Activated naive CD4-positive, alpha-beta T cell treated with anti-CD3 and anti-CD28 coated beads, Interleukin-2, amount 10 ng/mL, durations not matched to agents 7 days and 5 days (primary cell): Measurements from ENCODE around the gene GALNT12.

ENCODE experiments used
- CTCF ChIA-PET: fragments of 350-600 bp; sonication (Branson Sonifier 250); formaldehyde crosslinking; loops from one replicate; lab custom pipeline; 2021; ENCODE audit warnings: antibody characterized with exemption; lab: Charles Lee
- DNase-seq: peaks from one replicate; pipeline ENCODE4 v3.0.0-alpha.2; 2020
- H3K27ac Mint-ChIP-seq: one replicate; pipeline ENCODE4 v1.8.0; 2021; ENCODE audit warnings: mild to moderate bottlenecking, moderate library complexity, mixed read lengths
- H3K27me3 Mint-ChIP-seq: one replicate; pipeline ENCODE4 v1.8.0; 2021; ENCODE audit warnings: mild to moderate bottlenecking, mixed read lengths
- H3K36me3 Mint-ChIP-seq: one replicate; pipeline ENCODE4 v1.8.0; 2021; ENCODE audit warnings: mixed read lengths
- H3K4me1 Mint-ChIP-seq: one replicate; pipeline ENCODE4 v1.8.0; 2021; ENCODE audit warnings: mixed read lengths
- H3K4me3 Mint-ChIP-seq: one replicate; pipeline ENCODE4 v1.8.0; 2021; ENCODE audit warnings: mild to moderate bottlenecking, moderate library complexity, mixed read lengths
- H3K9me3 Mint-ChIP-seq: one replicate; pipeline ENCODE4 v1.8.0; 2021; ENCODE audit warnings: mixed read lengths

Gene GALNT12

DNA sequence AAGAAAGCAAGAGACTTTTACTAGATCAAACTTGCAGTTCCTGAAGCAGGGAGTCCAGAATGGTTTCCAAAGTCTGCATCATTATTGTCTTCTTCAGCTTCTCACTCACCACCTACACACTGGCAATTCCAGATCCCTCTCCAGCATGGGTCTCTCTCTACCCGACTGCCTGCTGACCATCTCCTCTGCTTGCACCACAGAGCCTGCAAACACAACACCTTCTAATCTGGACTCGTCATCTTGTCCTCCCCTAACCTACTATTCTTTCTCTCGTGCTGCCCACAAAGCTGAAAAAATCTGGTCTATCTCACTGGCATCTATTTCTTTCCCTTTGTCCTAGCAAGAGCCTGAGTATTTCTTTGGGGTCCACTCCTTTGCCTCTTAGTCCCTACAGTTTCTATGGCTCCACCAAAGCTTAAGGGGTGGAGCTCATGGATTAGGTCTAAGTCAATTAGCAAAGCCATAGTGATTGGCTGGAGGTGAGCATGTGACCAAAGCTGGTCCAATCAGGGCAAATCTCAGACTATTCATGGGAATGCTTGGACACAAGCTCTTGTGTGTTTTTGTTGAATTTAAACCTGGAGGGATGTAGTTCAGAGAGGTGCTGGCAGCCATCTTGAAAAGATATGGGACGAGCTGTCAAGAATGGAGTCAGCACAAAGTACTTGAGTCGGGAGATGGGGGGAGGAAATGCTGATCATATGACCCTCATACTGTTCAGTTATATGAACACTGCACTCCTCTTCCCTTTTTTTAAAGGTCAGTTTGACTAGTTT is 63.5 kb downstream of the GALNT12 start:
- Mint-ChIP-seq H3K9me3 (no peaks in the 10 kb centered on the region), H3K4me3 (no peak overlapping the region), H3K27ac (no peak overlapping the region), H3K4me1 (peaks cover 4% of the 10 kb centered on the region), H3K36me3 (no peaks in the 10 kb centered on the region), H3K27me3 (peaks cover 27% of the 10 kb centered on the region)
- no peak for DNase-seq
- CTCF ChIA-PET: no interaction called here

GRCh38 chr9:98871558-98872065 is 64.1 kb downstream of the GALNT12 start:
- H3K9me3 Mint-ChIP-seq: no peaks in the 10 kb centered on the region
- H3K27ac Mint-ChIP-seq: no peak overlapping the region
- H3K4me1 Mint-ChIP-seq: peaks cover 4% of the 10 kb centered on the region
- no peak for DNase-seq
- CTCF ChIA-PET: no interaction called here
- H3K36me3 Mint-ChIP-seq: no peaks in the 10 kb centered on the region
- no peak overlapping the region for H3K4me3 Mint-ChIP-seq
- H3K27me3 Mint-ChIP-seq: peaks cover 25% of the 10 kb centered on the region

- peaks cover 14% of the 10 kb centered on the region for H3K27me3 Mint-ChIP-seq
- no peak overlapping the region for H3K4me3 Mint-ChIP-seq
- no peak overlapping the region for H3K27ac Mint-ChIP-seq
- H3K4me1 Mint-ChIP-seq: no peaks in the 10 kb centered on the region
- no peaks in the 10 kb centered on the region for H3K9me3 Mint-ChIP-seq
- CTCF ChIA-PET: no interaction called here
- no peak for DNase-seq
- no peaks in the 10 kb centered on the region for H3K36me3 Mint-ChIP-seq
Measured at GRCh38 chr9:98873526-98873925, 66.1 kb downstream of the GALNT12 start.

GRCh38 chr9:98873951-98874371 is 66.5 kb downstream of the GALNT12 start:
- Mint-ChIP-seq H3K27me3 (peaks cover 14% of the 10 kb centered on the region), H3K27ac (no peak overlapping the region), H3K4me3 (no peak overlapping the region), H3K9me3 (no peaks in the 10 kb centered on the region), H3K36me3 (no peaks in the 10 kb centered on the region), H3K4me1 (no peaks in the 10 kb centered on the region)
- CTCF ChIA-PET: no interaction called here
- no peak for DNase-seq

DNA sequence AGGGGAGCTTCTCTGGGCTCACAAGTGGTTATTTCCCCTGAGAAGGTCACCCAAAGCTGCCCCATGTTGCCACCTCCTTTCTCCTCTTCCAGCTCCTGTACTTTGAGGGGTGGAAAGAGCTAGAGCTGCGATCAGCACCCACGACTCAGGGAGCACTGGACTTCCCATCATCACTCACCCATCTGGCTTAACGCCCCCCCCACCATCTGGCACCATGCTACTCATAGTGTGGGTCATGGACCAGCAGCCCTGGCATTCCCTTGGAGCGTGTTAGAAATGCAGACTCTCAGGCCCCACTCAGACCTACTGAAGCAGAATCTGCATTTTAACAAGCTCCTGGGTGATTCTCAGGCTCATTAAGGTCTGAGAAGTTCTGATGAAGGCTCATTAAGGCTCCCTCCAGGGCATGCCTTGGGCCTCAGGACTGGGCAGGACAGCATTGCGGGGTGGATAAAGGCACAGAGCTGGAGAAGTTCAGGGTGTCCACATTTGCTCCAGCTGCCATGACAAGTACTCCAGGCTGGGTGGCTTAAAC is 67.3 kb downstream of the GALNT12 start:
- Mint-ChIP-seq H3K4me3 (no peak overlapping the region), H3K9me3 (no peaks in the 10 kb centered on the region), H3K36me3 (no peaks in the 10 kb centered on the region), H3K27me3 (peaks cover 19% of the 10 kb centered on the region), H3K4me1 (no peaks in the 10 kb centered on the region), H3K27ac (no peak overlapping the region)
- DNase-seq: no peak
- CTCF ChIA-PET: no interaction called here

DNA sequence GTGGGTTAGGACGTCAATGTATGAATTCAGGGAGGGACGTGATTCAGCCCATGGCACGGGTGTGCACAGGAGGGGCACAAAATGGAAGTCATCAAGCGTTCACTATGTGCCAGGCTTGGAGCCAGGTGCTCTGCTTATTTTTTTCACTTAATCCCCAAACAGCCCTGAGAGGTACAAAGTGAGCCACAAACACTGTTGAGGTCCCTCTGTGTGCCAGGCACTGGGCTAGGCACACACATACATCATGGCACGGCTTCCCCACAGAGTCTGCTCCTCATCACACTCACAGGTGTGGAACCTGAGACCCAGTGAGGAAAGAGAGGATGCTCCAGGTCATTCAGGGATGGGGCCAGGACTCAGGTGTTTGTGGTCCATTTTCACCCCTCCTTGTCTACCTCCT is 68.1 kb downstream of the GALNT12 start:
- H3K9me3 Mint-ChIP-seq: no peaks in the 10 kb centered on the region
- CTCF ChIA-PET: no interaction called here

DNA sequence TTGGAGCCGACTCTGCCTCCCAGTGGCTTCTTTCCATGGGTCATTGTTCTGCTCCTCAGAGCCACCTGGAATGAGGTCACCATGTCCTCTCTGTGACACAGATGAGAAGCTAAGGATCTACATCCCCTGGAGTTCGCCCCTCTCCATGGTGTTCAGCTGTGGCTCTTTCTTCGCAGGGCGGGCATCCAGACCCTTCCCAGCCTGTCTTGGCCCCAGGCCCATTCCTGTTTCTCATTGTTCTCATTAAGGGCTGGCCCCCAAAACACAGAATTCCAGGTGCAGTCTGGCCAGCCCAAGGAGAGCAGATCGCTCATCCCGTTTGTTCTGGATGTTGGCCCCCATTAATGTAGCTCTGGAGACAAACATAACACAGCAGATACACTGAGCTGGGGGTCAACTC is 69.8 kb downstream of the GALNT12 start:
- H3K27ac Mint-ChIP-seq: no peak overlapping the region
- no peak overlapping the region for H3K4me3 Mint-ChIP-seq
- H3K4me1 Mint-ChIP-seq: no peaks in the 10 kb centered on the region
- H3K27me3 Mint-ChIP-seq: peaks cover 25% of the 10 kb centered on the region
- no peaks in the 10 kb centered on the region for H3K9me3 Mint-ChIP-seq
- no peaks in the 10 kb centered on the region for H3K36me3 Mint-ChIP-seq
- no peak for DNase-seq
- CTCF ChIA-PET: no interaction called here

More for the DNA sequence above, 68.1 kb downstream of the GALNT12 start:
- Mint-ChIP-seq H3K27ac (no peak overlapping the region), H3K27me3 (peaks cover 23% of the 10 kb centered on the region), H3K4me3 (no peak overlapping the region), H3K4me1 (no peaks in the 10 kb centered on the region), H3K36me3 (no peaks in the 10 kb centered on the region)
- DNase-seq: no peak

DNA sequence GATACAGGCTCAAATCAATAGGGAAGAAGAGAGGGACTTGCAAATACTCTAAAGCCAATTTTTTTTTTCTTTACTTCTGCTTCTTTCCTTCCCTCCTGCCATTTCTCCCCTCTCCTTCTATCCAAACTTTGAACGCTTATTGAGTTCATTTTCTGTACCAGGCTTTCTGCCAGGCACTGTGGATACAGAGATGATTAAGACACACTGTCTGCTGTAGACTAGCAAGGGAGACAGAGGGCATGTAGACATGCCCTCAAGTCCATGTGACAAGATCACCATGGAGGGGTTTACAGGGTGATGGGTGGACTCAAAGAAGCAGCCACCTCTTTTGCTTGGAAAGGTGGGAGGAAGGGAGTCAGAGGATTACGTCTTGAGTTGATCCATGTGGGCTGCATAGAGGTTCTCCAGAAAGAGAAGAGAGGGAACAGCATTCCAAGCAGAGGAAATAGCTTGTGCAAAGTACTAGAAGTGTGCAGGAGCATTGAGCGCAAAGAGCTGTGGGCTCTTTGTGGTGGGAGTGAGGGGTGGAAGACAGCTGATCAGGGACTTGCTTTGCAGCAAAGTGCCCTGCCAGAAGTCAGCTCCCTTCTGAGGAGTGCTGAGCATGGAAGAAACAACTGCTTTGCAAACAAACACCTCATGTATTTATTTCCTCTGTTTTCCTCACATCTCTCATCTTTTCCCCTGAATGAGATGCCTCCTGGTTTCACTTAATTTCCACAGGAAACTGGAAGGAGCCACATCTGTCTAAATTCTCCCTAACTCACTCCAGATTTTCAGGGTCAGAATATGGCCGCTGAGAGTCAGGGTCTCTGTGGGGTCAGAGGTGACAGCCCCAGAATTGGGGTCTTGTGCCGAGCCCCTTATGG is 71.9 kb downstream of the GALNT12 start:
- DNase-seq: no peak
- CTCF ChIA-PET: no interaction called here
- Mint-ChIP-seq H3K36me3 (no peaks in the 10 kb centered on the region), H3K27ac (no peak overlapping the region), H3K4me3 (no peak overlapping the region), H3K4me1 (no peaks in the 10 kb centered on the region), H3K27me3 (peaks cover 35% of the 10 kb centered on the region), H3K9me3 (no peaks in the 10 kb centered on the region)

GRCh38 chr9:98879963-98880310 is 72.5 kb downstream of the GALNT12 start:
- no peaks in the 10 kb centered on the region for H3K4me1 Mint-ChIP-seq

GRCh38 chr9:98880311-98881015 is 73.0 kb downstream of the GALNT12 start:
- no peak overlapping the region for H3K27ac Mint-ChIP-seq
- CTCF ChIA-PET: no interaction called here
- H3K4me1 Mint-ChIP-seq: no peaks in the 10 kb centered on the region
- no peak for DNase-seq
- no peaks in the 10 kb centered on the region for H3K9me3 Mint-ChIP-seq
- no peaks in the 10 kb centered on the region for H3K36me3 Mint-ChIP-seq
- peaks cover 47% of the 10 kb centered on the region for H3K27me3 Mint-ChIP-seq
- no peak overlapping the region for H3K4me3 Mint-ChIP-seq

More at GRCh38 chr9:98879963-98880310, 72.5 kb downstream of the GALNT12 start:
- DNase-seq: no peak
- Mint-ChIP-seq H3K9me3 (no peaks in the 10 kb centered on the region), H3K4me3 (no peak overlapping the region), H3K27me3 (peaks cover 41% of the 10 kb centered on the region), H3K36me3 (no peaks in the 10 kb centered on the region), H3K27ac (no peak overlapping the region)
- CTCF ChIA-PET: no interaction called here

- Mint-ChIP-seq H3K36me3 (no peaks in the 10 kb centered on the region), H3K4me1 (no peaks in the 10 kb centered on the region), H3K27ac (no peak overlapping the region), H3K27me3 (peaks cover 47% of the 10 kb centered on the region), H3K9me3 (no peaks in the 10 kb centered on the region), H3K4me3 (no peak overlapping the region)
- no peak for DNase-seq
- CTCF ChIA-PET: no interaction called here
Measured at GRCh38 chr9:98881356-98881755, 73.9 kb downstream of the GALNT12 start.

DNA sequence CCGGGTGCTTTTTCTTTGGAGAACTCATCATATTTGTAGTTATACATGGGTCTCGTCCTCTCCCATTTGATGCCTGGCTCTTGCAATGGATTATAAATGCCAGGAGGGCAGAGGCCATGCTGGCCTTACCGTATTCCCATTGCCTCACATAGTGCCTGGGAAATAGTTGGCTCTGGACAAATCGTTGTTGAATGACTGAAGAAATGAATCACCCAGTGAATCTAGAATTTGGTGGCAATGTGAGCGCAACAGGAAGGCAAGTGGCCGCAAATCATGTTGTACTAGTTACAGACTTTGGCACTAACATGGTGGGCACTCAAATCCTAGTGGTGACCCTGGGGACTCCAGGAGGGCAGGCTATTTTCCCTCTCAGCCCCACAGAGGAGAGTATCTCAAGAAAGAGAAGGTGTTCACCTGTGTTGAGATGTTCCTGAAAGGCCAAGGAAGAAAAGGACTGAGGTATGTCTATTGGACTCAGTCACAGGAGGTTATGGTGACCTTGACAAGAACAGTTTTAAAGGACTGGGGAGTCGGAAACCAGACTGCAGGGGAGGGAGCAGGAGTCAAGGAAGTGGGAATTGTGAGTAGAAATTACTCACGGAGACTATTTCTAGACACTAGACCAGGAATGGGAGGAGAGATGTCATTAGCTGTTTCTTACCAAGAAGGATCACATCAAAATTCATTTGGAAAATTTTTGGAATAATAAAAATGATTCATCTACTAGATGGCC is 74.5 kb downstream of the GALNT12 start:
- Mint-ChIP-seq H3K27me3 (peaks cover 51% of the 10 kb centered on the region), H3K9me3 (no peaks in the 10 kb centered on the region), H3K4me3 (no peak overlapping the region), H3K27ac (no peak overlapping the region), H3K4me1 (no peaks in the 10 kb centered on the region), H3K36me3 (no peaks in the 10 kb centered on the region)
- DNase-seq: no peak
- CTCF ChIA-PET: no interaction called here

- no peaks in the 10 kb centered on the region for H3K4me1 Mint-ChIP-seq
- CTCF ChIA-PET: no interaction called here
Measured at GRCh38 chr9:98882569-98882923, 75.1 kb downstream of the GALNT12 start.

More at GRCh38 chr9:98882569-98882923, 75.1 kb downstream of the GALNT12 start:
- Mint-ChIP-seq H3K36me3 (no peaks in the 10 kb centered on the region), H3K27ac (no peak overlapping the region), H3K4me3 (no peak overlapping the region), H3K9me3 (no peaks in the 10 kb centered on the region), H3K27me3 (peaks cover 50% of the 10 kb centered on the region)
- no peak for DNase-seq
